Activated CD4-positive, alpha-beta T cell treated with anti-CD3 and anti-CD28 coated beads, Interleukin-2, amount 50 U/mL, for 24 hours (primary cell): ENCODE measurements around the gene FOSL2.

ENCODE experiments used
- DNase-seq, 2 donors: peaks; one replicate each; pipeline ENCODE4 v3.0.0-alpha.2; 2020; ENCODE audit warnings: low read depth in 1 of 2, low spot score in 1 of 2

FOSL2 gene

GRCh38 chr2:28411166-28411755 is 18.6 kb downstream of the FOSL2 start:
- no peak for DNase-seq

DNA sequence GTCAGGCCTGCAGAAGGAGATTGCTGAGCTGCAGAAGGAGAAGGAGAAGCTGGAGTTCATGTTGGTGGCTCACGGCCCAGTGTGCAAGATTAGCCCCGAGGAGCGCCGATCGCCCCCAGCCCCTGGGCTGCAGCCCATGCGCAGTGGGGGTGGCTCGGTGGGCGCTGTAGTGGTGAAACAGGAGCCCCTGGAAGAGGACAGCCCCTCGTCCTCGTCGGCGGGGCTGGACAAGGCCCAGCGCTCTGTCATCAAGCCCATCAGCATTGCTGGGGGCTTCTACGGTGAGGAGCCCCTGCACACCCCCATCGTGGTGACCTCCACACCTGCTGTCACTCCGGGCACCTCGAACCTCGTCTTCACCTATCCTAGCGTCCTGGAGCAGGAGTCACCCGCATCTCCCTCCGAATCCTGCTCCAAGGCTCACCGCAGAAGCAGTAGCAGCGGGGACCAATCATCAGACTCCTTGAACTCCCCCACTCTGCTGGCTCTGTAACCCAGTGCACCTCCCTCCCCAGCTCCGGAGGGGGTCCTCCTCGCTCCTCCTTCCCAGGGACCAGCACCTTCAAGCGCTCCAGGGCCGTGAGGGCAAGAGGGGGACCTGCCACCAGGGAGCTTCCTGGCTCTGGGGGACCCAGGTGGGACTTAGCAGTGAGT is 19.4 kb downstream of the FOSL2 start:
- no peak for DNase-seq

DNA sequence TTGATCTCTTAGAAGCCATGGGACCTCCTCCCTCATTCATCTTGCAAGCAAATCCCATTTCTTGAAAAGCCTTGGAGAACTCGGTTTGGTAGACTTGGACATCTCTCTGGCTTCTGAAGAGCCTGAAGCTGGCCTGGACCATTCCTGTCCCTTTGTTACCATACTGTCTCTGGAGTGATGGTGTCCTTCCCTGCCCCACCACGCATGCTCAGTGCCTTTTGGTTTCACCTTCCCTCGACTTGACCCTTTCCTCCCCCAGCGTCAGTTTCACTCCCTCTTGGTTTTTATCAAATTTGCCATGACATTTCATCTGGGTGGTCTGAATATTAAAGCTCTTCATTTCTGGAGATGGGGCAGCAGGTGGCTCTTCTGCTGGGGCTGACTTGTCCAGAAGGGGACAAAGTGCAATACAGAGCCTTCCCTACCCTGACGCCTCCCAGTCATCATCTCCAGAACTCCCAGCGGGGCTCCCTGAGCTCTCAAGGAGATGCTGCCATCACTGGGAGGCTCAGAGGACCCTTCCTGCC is 20.0 kb downstream of the FOSL2 start:
- DNase-seq: no peak

DNA sequence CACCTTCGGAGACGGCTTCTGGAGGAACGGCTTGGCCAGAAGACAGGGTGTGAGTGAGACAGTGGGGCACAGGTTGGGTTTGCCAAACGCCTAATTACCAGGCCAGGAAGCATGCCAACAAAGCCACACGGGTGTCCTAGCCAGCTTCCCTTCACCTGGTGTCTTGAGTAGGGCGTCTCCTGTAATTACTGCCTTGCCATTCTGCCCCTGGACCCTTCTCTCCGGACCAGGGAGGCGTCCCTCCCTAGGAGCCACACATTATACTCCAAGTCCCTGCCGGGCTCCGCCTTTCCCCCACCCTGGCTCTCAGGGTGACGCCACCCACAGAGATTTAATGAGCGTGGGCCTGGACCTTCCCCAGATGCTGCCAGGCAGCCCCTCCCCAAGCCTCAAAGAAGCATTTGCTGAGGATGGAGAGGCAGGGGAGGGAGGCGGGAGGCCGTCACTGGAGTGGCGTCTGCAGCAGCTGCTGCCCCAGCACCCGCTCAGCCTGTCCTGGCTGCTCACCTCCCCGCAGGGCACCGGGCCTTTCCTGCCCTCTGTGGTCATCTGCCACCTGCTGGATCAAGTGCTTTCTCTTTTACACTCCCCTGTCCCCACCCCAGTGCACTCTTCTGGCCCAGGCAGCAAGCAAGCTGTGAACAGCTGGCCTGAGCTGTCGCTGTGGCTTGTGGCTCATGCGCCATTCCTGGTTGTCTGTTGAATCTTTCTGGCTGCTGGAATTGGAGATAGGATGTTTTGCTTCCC is 20.7 kb downstream of the FOSL2 start:
- DNase-seq: no peak

DNA sequence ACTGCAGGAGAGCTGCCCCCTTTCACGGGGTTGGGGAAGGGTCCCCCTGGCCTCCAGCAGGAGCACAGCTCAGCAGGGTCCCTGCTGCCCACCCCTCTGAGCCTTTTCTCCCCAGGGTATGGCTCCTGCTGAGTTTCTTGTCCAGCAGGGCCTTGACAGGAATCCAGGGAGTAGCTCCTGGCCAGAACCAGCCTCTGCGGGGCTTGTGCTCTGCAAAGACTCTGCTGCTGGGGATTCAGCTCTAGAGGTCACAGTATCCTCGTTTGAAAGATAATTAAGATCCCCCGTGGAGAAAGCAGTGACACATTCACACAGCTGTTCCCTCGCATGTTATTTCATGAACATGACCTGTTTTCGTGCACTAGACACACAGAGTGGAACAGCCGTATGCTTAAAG is 21.2 kb downstream of the FOSL2 start:
- no peak for DNase-seq

GRCh38 chr2:28414583-28414982 is 21.9 kb downstream of the FOSL2 start:
- no peak for DNase-seq

DNA sequence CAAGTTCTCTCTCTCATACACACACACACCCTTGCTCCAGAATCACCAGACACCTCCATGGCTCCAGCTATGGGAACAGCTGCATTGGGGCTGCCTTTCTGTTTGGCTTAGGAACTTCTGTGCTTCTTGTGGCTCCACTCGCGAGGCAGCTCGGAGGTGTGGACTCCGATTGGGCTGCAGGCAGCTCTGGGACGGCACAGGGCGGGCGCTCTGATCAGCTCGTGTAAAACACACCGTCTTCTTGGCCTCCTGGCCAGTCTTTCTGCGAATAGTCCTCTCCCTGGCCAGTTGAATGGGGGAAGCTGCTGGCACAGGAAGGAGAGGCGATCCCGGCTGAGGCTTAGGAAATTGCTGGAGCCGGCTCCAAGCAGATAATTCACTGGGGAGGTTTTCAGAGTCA is 22.4 kb downstream of the FOSL2 start:
- no peak for DNase-seq

GRCh38 chr2:28415715-28416114 is 23.1 kb downstream of the FOSL2 start:
- no peak for DNase-seq

GRCh38 chr2:28419003-28419402 is 26.3 kb downstream of the FOSL2 start:
- DNase-seq: no peak

DNA sequence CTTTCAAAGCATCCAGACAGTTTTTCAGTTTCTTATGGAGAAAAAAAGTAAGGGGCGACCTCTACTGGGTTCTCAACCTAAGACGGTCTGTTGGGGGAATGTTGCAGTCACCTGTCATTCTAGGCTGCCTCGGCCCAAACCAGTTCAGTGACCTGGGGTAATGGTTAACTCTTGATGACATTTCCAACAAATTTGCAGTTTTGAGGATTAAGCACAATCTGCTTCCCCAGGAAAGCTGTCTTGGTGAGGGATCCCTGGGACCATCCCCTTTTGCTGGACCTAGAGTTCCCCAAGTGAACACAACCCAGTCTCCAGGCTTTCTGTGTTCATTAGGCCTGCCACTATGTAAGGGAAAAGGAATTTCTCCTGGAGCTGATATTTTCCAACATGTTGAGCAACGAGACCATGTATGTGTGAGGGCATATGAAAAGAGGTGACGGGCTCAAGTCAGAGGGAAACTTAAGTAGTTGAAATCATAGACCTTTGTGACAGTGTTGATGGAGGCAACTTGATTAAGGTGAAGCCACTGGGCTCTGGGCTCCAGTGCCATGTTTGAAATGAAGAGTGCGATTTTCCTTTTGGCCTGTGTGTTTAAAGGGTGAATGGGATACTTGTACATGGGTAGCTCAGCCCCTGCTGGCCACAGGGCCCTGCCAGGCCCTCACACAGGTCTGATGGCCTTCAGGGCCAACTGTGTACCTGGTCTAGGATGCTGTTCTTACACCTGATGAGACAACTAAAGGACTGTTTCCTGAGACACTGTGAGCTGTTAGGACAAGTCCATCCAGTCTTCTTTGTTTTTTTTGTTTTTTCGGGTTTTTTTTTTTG is 27.0 kb downstream of the FOSL2 start:
- no peak for DNase-seq

DNA sequence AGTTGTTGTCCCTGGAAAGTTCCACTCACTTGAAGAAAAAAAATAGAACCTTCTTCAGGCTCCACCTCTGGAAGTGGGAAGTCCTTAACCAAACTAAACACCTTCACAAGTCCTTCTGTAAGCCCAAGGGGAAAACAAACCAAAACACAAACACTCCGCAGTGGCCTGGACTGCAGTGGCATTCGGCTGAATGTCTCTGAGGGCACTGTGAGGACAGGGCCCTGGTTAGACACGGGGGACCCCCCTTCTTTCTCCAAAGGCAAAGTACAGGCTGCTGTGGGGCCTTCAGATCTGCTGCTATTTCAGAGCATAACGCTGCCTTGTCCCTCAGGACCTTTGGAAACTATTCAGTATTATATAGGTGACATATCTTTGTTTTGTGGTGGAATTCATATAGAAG is 28.1 kb downstream of the FOSL2 start:
- DNase-seq: no peak

- no peak for DNase-seq
Measured at GRCh38 chr2:28422908-28423741, 30.5 kb downstream of the FOSL2 start.

DNA sequence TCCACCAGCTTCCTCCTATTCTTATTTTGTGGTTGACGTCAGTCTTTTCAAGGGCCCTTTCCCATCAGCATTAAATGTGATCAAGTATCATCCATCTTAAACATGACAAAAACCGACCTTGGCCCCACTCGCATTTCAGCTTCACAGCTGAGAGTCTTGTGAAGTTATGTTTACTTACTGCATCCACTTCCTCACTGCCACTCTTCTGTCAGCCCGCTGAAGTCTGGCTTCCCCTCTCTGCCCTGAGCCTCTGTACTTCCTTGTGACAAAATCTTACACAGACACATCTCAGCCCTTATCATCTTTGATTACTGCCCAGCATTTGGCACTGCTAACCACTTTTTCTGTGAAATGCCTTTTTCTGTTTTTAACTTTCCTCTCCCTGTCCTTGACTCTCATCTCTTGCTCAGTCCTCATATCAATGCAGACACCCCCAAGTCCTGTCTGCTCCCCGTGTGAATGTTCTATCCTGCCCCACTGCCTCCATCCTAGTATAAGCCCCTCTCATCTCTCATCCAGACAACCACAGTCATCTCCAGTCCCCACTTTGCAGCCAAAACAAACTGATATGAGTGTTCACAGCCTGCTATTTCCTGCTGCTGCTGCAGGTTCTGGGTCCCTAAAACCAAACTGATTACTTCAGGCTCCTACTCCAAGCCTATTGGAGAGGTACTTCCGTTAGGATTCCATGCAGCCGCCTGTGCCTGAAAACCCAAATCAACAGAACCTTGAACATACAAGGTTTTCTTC is 31.4 kb downstream of the FOSL2 start:
- DNase-seq: no peak

DNA sequence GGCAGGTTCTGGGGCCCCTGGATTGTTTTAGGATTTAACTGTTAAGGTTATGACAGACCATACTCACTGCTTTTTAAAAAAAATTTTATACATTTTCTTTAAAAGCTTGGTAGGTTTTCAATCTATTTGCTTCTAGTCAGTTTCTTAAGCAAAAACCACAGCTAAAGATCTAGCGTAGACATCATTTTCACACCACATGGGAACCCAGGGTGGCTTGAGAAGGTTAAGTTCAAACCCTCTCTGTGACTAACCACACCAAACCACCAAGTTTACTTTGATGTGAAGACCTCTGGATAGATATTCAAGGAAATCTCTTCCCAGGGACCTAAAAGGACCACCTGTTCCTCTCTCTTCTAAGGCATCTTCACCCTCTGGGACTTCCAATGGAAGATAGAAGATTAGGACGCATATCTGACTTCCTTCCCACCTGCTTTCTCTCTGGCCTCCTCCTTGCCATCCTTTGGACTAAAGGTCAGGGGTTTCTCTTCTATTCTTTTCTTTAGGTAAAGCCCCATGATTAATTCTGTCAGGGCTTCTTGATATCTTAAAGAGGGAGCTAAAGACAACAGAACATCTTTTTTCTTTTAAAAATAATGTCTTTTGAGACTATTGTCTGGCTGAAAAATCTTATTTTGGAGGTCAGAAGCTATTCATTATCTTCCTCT is 32.3 kb downstream of the FOSL2 start:
- no peak for DNase-seq

DNA sequence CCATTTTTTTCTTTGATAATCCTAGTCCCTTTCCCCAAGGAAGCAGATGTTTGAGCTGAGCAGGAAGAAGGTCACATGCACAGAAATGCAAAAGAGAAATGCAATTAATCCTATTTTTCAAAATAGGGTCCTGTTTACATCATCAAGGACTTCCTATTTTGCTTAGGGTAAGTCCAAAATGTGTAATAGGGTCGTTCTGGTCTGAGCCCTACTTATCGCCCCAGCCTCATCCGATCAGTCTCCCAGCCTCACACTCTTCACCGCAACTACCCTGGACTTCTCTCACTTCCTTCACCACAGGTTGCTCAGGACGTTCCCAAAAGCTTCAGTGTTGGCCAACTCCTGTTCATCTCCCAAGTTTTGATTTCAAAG is 32.8 kb downstream of the FOSL2 start:
- no peak for DNase-seq

- no peak for DNase-seq
Measured at GRCh38 chr2:28427741-28428415, 35.2 kb downstream of the FOSL2 start.

DNA sequence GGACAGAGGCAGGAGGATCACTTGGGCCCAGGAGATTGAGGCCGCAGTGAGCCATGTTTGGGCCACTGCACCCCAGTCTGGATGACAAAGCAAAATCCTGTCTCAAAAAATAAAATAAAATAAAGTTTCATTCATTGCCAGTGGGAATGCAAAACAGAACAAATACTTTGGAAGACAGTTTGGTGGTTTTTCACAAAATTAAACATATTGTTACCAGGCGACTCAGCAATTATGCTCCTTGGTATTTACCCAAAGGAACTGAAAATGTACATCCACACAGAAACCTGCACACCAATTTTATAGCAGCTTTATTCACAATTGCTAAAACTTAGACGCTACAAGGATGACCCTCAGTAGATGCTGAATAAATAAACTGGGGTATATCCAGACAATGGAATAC is 35.8 kb downstream of the FOSL2 start:
- no peak for DNase-seq

DNA sequence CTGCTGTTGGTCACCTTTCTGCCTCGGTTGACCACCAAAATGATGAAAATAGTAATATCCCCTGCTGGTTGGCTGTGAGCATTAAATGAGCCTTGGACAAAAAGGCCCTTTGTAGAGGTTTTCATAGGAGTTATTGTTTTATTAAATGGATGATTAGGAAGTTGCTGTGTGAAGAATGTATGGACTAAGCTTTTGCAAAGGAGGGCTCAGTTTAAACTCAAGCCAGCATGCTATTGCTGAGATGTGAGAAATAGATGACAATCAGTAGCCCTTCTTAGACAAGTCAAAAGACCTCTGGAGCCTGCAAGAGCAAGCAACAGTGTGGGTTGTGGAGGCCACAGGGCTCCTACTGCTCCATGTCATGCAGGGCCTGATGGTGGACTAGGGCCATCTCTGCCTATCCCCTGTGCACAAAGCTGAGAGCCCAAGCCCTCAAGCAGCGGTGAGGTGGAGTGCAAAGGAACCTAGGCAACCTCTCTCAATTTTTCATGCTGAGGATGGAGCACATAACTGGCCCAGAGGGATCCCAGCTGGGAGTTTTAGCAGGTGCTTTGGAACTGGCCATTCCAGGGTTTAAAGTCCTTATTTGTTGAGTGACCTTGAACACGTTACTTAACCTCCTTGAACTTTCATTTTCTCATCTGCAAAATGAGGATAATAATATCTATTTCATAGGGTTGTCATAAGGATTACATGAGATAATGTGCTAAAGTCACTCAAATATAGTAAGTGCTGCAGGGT is 37.1 kb downstream of the FOSL2 start:
- no peak for DNase-seq
